ENCODE measurements around the gene ATP6V1G3.

DNA sequence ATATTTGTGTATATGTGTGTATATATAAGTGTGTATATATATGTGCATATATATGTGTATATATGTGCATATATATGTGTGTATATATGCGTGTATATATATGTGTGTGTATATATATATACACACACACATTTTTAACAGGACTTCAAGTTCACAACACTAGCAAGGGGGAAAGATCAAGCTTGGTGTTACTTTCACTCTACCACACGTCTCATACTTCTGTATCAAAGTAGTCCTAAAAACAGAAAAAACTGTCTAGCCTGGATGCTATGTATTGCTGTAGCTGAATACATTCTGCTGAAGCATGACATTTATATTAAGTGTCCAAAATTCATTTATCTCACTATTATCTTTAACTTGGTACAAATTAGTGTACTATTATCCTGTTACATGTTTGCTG, 17.9 kb upstream of the ATP6V1G3 start:
- TF ChIP-seq, protein P1, sequence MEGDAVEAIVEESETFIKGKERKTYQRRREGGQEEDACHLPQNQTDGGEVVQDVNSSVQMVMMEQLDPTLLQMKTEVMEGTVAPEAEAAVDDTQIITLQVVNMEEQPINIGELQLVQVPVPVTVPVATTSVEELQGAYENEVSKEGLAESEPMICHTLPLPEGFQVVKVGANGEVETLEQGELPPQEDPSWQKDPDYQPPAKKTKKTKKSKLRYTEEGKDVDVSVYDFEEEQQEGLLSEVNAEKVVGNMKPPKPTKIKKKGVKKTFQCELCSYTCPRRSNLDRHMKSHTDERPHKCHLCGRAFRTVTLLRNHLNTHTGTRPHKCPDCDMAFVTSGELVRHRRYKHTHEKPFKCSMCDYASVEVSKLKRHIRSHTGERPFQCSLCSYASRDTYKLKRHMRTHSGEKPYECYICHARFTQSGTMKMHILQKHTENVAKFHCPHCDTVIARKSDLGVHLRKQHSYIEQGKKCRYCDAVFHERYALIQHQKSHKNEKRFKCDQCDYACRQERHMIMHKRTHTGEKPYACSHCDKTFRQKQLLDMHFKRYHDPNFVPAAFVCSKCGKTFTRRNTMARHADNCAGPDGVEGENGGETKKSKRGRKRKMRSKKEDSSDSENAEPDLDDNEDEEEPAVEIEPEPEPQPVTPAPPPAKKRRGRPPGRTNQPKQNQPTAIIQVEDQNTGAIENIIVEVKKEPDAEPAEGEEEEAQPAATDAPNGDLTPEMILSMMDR (conservative IDR thresholded peaks at IDR 0.05; ENCODE audit: low read length), result no peak
- TF ChIP-seq EZH2phosphoT487 (IDR thresholded peaks at IDR 0.05; ENCODE audit: borderline replicate concordance, low read depth, low read length), result no peak
